ENCODE results near the gene TP53BP1.
"Not testable (repeated sequence)": the region's sequence is repeated elsewhere in the genome, so short reads cannot be mapped to it uniquely, and the experiment has no call there.

The TP53BP1 gene

GRCh38 chr15:43433661-43434303 lies 59.2 kb downstream of the TP53BP1 start:
- no peak for DNase-seq
- intact Hi-C loops (cut with DNase I) = no loop called here

DNA sequence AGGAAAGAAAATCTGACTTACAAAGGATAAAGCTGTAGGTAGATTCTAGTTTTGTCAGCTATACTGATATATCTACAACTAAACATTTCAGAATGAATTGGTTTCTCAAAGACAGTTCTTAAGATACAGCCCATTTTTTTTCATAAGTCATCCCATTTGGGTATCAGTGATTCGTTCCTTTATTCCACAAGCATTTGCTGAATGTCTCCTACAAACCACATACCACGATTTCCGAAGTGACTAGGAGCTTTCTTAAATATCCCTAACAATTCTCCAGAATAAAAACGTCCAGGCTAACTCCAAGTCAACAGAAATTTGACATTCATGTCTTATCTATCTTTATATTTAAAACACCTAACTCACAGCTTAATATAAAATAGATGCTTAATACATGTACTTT lies 59.8 kb downstream of the TP53BP1 start:
- intact Hi-C loops (cut with DNase I) = no loop called here
- no peak for DNase-seq

DNA sequence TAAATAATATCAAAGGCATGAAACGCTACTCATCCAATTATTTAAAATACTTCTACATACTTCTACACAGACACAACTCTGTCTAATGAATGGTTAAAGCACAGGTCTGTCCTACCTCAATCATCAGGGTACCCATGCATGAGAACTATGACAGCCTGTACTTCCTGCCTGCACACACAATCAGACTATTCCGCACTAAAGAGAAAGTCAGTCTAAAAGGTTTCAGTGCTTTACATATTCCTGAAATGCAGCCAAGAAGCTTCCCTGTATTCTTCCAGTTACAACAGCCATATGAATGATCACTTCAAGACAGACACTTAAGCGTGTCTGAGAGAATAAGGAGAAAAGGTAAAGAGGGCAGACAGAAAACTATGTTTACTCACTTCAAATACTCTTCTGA lies 63.3 kb downstream of the TP53BP1 start:
- no peak for DNase-seq
- intact Hi-C loops (cut with DNase I) = no loop called here

GRCh38 chr15:43423793-43424192 lies 69.2 kb downstream of the TP53BP1 start:
- intact Hi-C loops (cut with DNase I) = no loop called here
- no peak for DNase-seq

DNA sequence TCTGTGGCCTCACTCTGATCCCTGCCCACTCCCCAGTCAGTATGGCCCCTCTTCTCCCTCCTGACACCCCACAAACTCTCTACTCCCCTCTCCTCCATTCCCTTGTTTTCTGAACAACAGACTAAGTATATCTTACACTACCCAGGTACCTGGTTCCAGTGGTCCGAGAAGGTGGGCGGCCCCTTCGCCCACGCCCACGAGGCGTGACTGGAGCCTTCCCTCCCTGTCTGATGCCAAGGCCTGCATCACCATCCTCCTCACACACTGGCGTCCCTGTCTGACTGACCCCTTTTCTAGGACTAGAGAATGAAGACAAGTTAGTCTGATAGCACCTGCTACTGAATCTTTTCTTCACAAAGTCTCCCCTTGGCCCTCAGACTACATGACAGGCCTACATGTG lies 72.1 kb downstream of the TP53BP1 start:
- intact Hi-C loops (cut with DNase I) = no loop called here
- no peak for DNase-seq

DNA sequence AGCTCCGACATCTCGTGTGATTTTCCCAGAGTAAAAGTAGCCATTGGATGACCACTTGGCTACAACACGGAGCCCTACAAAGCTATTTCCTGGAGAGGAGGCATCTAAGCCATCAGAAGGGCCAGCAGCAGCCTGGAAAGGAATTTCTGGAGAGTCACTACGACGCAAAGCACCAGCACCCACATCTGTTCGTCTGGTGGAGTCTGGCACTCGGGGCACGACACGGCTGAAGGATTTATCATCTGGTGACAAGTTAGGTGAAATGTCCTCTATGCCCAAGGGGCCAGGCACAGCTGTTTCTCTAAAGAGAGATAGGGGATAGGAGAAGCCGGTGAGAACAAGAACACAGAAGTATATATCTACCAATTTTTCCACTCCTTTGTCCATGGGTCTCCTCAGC lies 72.5 kb downstream of the TP53BP1 start:
- intact Hi-C loops (cut with DNase I) = no loop called here
- no peak for DNase-seq

DNA sequence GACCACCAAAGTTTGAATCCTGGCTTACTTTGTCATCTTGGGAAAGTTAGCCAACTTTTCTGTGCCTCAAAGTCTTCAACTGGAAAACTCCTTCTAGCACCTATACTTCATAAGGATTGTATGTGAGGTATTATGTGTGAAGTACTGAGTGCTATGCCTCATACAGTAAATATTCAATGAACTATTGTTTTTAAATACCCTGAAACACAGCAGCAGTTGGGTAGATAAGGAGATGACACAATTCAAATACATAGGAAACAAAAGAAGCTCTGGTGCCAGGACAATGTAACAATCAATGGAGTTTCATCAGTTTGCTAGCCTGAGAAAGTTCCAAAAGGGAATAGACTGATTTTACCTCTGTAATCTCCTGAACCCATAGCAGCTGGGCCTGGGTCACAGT lies 78.8 kb downstream of the TP53BP1 start:
- DNase-seq = no peak
- intact Hi-C loops (cut with DNase I) = no loop called here

DNA sequence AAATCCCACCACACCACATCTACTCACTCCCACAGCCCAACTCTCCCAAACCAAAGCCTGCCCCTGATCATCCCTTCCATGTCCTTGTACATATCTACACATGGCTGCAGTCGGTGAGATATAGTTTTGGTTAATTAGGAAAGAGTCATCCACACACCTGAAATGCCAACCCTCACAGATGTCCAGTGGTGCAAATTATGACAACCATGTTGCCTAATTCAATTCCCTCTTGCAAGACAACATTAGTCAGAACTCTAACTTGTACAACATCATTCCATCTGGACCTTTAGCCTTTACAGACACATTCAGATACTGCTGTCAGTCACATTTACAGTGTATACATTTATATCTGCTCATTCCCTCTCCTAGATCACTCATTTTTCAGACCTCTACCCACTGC lies 80.9 kb downstream of the TP53BP1 start:
- intact Hi-C loops (cut with DNase I) = no loop called here
- DNase-seq = no peak

GRCh38 chr15:43410572-43411214 lies 82.3 kb downstream of the TP53BP1 start:
- DNase-seq = no peak
- intact Hi-C loops (cut with DNase I) = no loop called here

GRCh38 chr15:43408789-43409188 lies 84.2 kb downstream of the TP53BP1 start:
- intact Hi-C loops (cut with DNase I) = no loop called here
- no peak for DNase-seq

GRCh38 chr15:43406808-43407207 lies 86.1 kb downstream of the TP53BP1 start:
- intact Hi-C loops (cut with DNase I) = no loop called here
- DNase-seq = no peak

DNA sequence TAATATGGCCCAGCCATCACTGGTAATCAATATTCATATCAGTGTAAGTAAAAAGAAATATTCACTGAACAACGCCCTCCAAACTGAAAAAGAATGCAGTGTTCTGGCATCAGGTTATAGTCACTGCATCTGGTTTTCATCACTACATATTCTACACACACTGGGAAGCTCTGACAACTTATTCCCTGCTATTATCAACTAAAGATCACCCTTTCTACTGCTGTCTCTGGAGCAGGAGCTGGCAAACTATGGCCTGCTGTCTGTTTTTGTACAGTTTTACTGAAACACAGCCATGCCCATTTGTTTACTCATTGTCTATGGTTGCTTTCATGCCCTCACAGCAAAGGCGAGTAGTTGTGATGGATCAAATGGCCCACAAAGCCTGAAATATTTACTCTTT lies 86.8 kb downstream of the TP53BP1 start:
- intact Hi-C loops (cut with DNase I) = no loop called here
- DNase-seq = no peak

DNA sequence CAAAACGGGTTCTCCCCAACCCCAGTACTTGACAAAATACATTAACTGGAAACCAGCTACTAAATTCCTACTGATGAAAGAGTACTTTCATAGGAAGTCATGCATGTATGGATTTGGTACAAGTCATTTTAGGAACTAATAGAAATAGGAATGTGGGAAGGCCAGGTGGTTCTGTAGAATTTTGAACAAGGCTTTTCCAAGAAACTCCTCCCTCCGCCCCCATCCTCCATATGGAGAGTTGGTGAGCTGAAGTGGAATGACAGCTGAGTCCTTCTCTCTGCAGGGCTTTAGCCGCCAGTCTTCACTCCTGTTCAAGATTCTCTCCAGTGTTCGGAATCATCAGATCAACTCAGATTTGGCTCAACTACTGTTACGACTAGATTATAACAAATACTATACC lies 88.8 kb downstream of the TP53BP1 start:
- peak in 5 of 10 donors; percentile 17 to 49 (median 35) for DNase-seq
- intact Hi-C loops (cut with DNase I) = no loop called here

GRCh38 chr15:43403616-43404015 lies 89.3 kb downstream of the TP53BP1 start:
- peak in 1 of 10 donors; percentile 49 for DNase-seq
- intact Hi-C loops (cut with DNase I) = no loop called here

DNA sequence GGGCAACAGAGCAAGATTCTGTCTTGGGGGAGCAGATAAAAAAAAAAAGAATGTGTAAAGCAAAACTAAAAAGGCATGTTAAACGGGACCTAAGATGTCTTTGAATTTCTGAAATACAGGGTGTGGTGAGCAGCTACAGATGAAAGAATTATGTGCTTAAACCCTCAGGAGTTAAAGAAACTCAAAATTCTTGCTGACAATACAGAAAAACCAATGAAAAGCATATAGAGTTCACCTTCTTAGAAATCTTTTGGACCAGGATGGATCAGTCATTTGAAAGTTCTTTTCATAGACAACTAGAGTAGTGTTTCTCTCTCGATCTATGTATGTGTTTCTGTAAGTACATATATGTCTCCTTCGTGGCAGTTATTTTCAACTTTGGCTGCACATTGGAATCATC lies 90.7 kb downstream of the TP53BP1 start:
- intact Hi-C loops (cut with DNase I) = no loop called here

GRCh38 chr15:43393592-43393991 lies 99.4 kb downstream of the TP53BP1 start:
- DNase-seq; intact Hi-C loops (cut with DNase I): not testable (repeated sequence)

More for the DNA sequence above, 90.7 kb downstream of the TP53BP1 start:
- no peak for DNase-seq

DNA sequence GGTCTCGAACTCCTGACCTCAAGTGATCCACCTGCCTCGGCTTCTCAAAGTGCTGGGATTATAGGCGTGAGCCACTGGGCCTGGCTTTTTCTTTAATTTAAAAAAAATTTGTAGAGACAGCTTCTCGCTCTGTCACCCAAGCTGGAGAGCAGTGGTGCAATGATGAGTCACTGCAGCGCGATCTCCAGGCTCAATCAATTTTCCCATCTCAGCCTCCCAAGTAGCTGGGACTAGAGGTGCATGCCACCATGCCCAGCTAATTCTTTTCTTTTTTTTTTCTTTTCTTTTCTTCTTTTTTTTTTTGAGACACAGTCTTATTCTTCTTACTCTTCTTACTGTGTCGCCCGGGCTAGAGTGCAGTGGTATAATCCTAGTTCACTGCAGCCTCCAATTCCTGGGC lies 102.2 kb downstream of the TP53BP1 start:
- peak in 1 of 10 donors; percentile 55 for DNase-seq

GRCh38 chr15:43383070-43383469 lies 109.9 kb downstream of the TP53BP1 start:
- no peak for DNase-seq
- intact Hi-C loops (cut with DNase I) = no loop called here

More for the DNA sequence above, 102.2 kb downstream of the TP53BP1 start:
- intact Hi-C loops (cut with DNase I) = no loop called here

DNA sequence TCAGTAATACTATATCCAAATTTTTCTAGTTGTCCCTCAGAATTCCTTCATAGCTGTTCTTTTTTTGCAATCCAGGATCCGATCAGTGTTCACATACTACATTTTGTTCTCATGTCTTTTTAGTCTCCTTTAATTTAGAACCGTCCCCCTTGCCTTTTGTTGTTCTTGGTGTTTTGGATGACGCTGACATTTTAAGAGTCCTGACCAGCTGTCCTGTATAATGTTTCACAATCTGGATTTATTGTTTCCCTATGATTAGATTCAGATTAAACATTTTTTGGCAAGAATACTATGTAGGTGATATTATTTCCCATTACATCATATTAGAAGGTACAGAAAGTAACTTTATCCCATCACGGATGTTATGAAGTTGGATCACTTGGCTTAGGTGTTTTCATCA lies 110.6 kb downstream of the TP53BP1 start:
- intact Hi-C loops (cut with DNase I) = no loop called here

DNA sequence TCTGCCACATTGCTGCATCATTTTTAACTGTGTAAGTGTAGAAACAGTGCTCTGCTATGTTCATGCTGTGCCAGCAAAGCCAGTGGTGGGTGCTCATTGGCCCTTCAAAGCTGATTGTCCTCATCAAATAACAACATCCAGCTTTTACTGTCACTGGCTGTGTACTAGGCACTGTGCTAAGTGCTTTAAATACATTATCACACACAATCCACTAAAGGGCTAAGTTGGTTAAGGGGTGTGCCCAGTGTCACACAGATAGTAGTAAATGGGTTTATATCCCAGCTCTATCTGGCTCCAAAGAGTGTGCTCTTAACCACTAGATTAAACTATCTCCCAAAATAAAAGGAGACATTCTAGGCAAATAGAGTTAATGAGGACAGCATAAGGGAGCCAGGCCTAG lies 114.4 kb downstream of the TP53BP1 start:
- intact Hi-C loops (cut with DNase I) = no loop called here
- no peak for DNase-seq

More for the DNA sequence above, 110.6 kb downstream of the TP53BP1 start:
- DNase-seq = no peak

GRCh38 chr15:43376017-43376705 lies 116.8 kb downstream of the TP53BP1 start:
- DNase-seq = peak in 1 of 10 donors; percentile 66
- intact Hi-C loops (cut with DNase I) = no loop called here
